PFSK-1 (cell line): ENCODE data around the gene CYP27C1.

ENCODE experiments used
- FOXP2 ChIP-seq: optimal IDR thresholded peaks from 2 replicates; pipeline ENCODE3; 2011; ENCODE audit warnings: borderline replicate concordance, control low read depth, inconsistent platforms; ENCODE audit not compliant: insufficient read depth; ENCODE audit errors: extremely low read length, extremely low read depth
- POLR2AphosphoS5 ChIP-seq: IDR thresholded peaks from 2 replicates; pipeline ENCODE4 v1.6.1; 2012; ENCODE audit warnings: low read depth, mild to moderate bottlenecking, control low read depth, low read length, moderate library complexity
- SIN3A ChIP-seq: IDR thresholded peaks from 2 replicates; pipeline ENCODE4 v1.6.1; 2012; ENCODE audit warnings: mild to moderate bottlenecking, low read length, moderate library complexity, borderline replicate concordance; ENCODE audit not compliant: insufficient read depth
- TAF1 ChIP-seq: IDR thresholded peaks from 2 replicates; pipeline ENCODE4 v1.6.1; 2012; ENCODE audit warnings: low read length, control low read depth, borderline replicate concordance; ENCODE audit not compliant: insufficient read depth
- TF ChIP-seq, protein P1 (sequence below), 2 experiments: IDR thresholded peaks; 2 replicates each; pipeline versions ENCODE4 v1.6.1 to v1.8.0; 2011 to 2012; ENCODE audit warnings: low read depth in 2 of 2, low read length in 2 of 2, control low read depth in 1 of 2, inconsistent platforms in 1 of 2, mild to moderate bottlenecking in 1 of 2, moderate library complexity in 1 of 2; ENCODE audit not compliant: insufficient read depth in 1 of 2

Gene CYP27C1

DNA sequence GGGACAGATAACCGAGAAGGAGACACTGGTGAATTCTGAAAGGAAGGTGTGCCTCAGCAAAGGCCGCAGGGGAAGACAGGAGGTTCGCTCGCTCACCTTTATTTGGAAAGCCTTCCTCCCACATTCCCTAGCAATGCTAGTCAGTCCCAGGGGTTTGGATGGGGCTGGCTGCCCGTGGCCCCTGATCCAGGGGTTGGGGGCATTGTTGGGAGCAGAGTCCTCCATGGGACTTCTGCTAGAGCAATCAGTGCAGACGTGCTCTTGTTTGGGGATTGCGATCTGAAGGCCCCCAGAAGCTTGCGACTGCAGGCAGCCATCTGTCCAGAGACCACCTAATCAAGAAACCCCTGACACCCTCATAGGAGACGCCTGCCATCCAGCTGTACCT is 6.0 kb upstream of the CYP27C1 start:
- TF ChIP-seq SIN3A, result no peak
- no peak for TF ChIP-seq POLR2AphosphoS5
- TF ChIP-seq, protein P1, sequence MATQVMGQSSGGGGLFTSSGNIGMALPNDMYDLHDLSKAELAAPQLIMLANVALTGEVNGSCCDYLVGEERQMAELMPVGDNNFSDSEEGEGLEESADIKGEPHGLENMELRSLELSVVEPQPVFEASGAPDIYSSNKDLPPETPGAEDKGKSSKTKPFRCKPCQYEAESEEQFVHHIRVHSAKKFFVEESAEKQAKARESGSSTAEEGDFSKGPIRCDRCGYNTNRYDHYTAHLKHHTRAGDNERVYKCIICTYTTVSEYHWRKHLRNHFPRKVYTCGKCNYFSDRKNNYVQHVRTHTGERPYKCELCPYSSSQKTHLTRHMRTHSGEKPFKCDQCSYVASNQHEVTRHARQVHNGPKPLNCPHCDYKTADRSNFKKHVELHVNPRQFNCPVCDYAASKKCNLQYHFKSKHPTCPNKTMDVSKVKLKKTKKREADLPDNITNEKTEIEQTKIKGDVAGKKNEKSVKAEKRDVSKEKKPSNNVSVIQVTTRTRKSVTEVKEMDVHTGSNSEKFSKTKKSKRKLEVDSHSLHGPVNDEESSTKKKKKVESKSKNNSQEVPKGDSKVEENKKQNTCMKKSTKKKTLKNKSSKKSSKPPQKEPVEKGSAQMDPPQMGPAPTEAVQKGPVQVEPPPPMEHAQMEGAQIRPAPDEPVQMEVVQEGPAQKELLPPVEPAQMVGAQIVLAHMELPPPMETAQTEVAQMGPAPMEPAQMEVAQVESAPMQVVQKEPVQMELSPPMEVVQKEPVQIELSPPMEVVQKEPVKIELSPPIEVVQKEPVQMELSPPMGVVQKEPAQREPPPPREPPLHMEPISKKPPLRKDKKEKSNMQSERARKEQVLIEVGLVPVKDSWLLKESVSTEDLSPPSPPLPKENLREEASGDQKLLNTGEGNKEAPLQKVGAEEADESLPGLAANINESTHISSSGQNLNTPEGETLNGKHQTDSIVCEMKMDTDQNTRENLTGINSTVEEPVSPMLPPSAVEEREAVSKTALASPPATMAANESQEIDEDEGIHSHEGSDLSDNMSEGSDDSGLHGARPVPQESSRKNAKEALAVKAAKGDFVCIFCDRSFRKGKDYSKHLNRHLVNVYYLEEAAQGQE (IDR thresholded peaks at IDR 0.05; ENCODE audit: insufficient read depth in 1 of 2, low read depth in 2 of 2, low read length in 2 of 2), result no peak
- no peak for TF ChIP-seq FOXP2
- no peak for TF ChIP-seq TAF1

DNA sequence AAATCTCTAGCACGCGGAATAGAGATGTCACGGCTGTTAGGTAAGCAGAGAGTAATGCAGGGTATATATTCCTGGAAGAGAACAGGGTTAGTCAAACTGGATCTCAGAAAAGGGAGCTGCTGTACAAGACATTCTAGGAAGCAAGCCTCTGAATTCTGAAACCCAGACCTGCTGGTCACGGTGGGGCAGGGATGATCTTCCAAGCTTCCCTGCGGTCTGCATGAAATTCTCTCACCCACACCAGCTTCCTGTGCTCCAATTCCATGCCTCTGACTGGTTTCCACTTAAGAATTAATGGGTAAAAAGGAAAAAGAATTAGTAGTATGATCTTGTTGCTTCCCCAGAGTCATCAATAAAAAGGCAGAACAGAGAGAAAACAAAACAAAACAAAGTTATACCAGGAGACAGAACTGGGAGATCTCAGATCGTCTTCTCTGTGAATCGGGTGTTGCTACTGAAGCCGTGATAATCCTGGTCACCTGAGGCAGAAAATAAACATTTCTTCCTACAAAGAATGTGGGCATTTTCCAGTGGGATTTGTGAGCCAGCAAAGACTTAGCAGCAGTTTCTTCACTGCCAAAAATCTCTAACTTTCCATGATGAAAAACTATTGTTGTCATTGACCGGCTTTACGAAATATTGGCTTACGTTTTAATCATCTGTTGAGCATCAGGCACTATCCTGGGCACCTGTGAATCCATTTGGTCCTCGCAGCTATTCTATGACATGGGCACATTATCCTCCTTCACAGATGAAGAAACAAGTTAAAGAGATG is 5.3 kb upstream of the CYP27C1 start:
- TF ChIP-seq, protein P1 (IDR thresholded peaks at IDR 0.05; ENCODE audit: insufficient read depth in 1 of 2, low read depth in 2 of 2, low read length in 2 of 2), result no peak
- TF ChIP-seq TAF1 (no peak), FOXP2 (no peak), SIN3A (no peak), POLR2AphosphoS5 (no peak)

DNA sequence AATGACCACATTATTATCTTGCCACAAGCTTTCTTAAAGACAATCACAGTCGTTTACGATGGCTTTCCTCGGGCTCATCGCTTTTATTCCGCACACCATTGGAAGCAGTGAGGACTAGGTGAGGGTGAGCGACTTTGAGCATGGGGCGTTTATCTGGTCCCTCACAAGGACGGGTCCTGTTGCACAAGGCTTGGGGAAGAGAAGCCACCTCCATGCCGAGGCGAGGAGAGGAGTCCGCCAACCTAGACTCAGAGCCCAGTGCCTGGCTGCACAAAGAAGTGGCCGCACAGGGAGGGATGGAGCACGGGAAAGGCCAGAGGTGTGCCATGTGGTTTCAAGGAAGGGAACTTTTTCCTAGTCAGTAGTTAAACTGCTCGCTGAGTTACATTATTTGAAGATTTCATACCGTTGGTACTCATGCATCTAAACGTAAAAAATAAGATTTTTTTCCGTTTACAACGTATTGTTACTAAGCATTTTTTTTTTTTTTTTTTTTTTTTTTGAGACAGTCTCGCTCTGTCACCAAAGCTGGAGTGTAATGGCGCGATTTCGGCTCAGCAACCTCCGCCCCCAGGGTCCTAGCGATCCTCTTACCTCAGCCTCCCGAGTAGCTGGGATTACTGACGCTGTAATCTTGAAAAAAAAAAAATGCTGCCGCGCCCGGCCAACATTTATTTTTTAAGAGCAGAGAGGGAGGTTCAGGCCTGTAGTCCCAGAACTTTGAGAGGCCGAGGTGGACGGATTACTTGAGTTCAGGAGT is 849 bp upstream of the CYP27C1 start:
- TF ChIP-seq FOXP2 (no peak), POLR2AphosphoS5 (no peak), SIN3A (no peak), TAF1 (no peak)
- TF ChIP-seq, protein P1 (IDR thresholded peaks at IDR 0.05; ENCODE audit: insufficient read depth in 1 of 2, low read depth in 2 of 2, low read length in 2 of 2), result no peak

DNA sequence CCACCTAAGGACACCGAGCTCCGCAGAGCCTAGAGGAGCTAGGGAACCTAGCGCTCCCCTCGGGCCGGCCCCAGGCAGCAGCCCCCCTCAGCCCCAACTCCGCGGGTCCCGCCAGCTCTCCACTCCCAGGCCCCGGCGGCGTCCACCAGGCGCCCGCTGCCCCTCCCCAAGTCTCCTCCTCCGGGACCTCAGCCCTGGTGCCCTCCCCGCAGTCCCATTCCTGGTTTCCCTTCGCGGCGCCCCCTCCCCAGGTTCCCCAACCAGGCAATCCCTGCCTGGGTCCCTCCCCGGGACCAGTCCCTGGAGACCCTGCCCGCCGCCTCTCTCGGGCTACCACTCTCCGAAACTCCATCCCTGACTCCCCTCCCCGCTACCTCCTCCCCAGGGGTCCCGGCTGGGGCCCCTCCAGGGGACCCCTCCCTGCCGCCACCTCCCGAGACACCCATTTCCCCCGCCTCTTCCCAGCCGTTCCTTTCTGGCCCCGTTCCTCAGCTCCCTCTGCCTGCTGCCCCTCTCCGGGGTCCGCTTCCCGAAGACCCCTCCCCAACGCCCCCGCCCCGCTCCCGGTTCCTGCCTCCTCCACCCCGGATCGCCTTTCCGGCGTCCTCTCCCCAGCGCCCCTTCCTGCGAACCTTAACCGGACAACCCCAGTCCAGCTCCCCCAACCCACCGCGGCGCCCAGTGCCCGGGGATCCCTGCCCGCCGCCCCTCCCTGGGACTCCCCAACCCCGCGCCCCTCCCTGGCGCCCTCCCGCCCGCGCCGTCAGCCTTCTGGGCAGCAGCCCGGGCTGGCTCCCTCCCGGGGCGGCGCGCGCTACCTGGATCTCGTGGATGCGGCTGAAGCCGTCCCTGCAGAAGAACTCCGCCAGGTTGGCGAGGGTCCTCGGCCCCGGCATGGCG is 678 bp downstream of the CYP27C1 start:
- TF ChIP-seq SIN3A (no peak), FOXP2 (no peak), POLR2AphosphoS5 (no peak), TAF1 (no peak)
- TF ChIP-seq, protein P1 (IDR thresholded peaks at IDR 0.05; ENCODE audit: insufficient read depth in 1 of 2, low read depth in 2 of 2, low read length in 2 of 2), result no peak
